ENCODE measurements around the gene EGFR.

The EGFR gene

GRCh38 chr7:55198634-55199392 is 180.0 kb downstream of the EGFR start:
- no peak overlapping the region for H3K27ac ChIP-seq
- TF ChIP-seq ZFX (IDR thresholded peaks at IDR 0.05), result no peak
- TF ChIP-seq, protein P1, sequence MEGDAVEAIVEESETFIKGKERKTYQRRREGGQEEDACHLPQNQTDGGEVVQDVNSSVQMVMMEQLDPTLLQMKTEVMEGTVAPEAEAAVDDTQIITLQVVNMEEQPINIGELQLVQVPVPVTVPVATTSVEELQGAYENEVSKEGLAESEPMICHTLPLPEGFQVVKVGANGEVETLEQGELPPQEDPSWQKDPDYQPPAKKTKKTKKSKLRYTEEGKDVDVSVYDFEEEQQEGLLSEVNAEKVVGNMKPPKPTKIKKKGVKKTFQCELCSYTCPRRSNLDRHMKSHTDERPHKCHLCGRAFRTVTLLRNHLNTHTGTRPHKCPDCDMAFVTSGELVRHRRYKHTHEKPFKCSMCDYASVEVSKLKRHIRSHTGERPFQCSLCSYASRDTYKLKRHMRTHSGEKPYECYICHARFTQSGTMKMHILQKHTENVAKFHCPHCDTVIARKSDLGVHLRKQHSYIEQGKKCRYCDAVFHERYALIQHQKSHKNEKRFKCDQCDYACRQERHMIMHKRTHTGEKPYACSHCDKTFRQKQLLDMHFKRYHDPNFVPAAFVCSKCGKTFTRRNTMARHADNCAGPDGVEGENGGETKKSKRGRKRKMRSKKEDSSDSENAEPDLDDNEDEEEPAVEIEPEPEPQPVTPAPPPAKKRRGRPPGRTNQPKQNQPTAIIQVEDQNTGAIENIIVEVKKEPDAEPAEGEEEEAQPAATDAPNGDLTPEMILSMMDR (conservative IDR thresholded peaks at IDR 0.05), result no peak

DNA sequence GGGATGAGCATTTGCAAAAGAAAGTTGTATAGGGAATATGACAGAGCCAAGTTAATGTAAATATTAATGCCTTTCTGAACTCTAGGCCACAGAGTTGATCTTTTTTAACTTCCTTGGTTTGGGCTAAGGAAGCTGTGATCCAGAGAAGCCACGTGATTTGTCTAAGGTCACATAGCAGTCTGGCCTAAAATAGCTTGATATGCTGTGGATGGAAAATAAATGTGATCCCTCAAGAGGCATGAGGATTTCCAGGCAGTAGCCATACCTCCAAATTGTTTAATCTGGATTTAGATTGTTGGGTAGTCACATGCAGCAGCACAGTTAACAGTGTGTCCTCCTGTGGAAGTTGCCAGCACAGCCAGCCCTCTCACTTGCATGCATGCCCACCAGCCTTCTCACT is 180.6 kb downstream of the EGFR start:
- H3K27ac ChIP-seq, result no peak overlapping the region
- TF ChIP-seq, protein P1 (conservative IDR thresholded peaks at IDR 0.05), result no peak
- no peak for TF ChIP-seq ZFX (IDR thresholded peaks at IDR 0.05)

GRCh38 chr7:55200441-55200840 is 181.6 kb downstream of the EGFR start:
- no peak for TF ChIP-seq ZFX (IDR thresholded peaks at IDR 0.05)
- TF ChIP-seq, protein P1 (conservative IDR thresholded peaks at IDR 0.05), result no peak
- no peak overlapping the region for H3K27ac ChIP-seq

GRCh38 chr7:55202150-55202913 is 183.5 kb downstream of the EGFR start:
- no peak overlapping the region for H3K27ac ChIP-seq
- TF ChIP-seq, protein P1 (conservative IDR thresholded peaks at IDR 0.05), result no peak
- TF ChIP-seq ZFX (IDR thresholded peaks at IDR 0.05), result no peak

DNA sequence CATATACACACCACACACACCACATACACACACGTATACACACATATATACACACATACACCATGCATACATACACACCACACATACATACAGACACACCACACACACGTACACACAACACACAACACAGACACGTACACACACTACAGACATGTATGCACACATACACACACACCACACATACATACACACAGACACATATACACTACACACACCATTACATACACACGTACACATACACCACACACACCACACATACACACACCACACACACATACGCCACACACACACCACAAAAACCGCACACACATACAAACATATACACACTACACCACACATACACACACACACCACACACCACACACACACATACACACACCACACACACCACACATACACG is 184.5 kb downstream of the EGFR start:
- TF ChIP-seq, protein P1 (conservative IDR thresholded peaks at IDR 0.05), result no peak
- no peak for TF ChIP-seq ZFX (IDR thresholded peaks at IDR 0.05)
- no peak overlapping the region for H3K27ac ChIP-seq

GRCh38 chr7:55205124-55205955 is 186.5 kb downstream of the EGFR start:
- TF ChIP-seq, protein P1 (conservative IDR thresholded peaks at IDR 0.05), result no peak
- TF ChIP-seq ZFX (IDR thresholded peaks at IDR 0.05), result no peak

More at GRCh38 chr7:55205124-55205955, 186.5 kb downstream of the EGFR start:
- no peak overlapping the region for H3K27ac ChIP-seq

Data from C4-2B (cell line).